NCI-H1436 (cell line): ENCODE measurements around the gene EBP.
"Not testable (repeated sequence)": the region's sequence is repeated elsewhere in the genome, so short reads cannot be mapped to it uniquely, and the experiment has no call there.

Experiments used
- DNase-seq: peaks from one replicate; lab custom pipeline; 2025; lab: John Stamatoyannopoulos, UW

The EBP gene

DNA sequence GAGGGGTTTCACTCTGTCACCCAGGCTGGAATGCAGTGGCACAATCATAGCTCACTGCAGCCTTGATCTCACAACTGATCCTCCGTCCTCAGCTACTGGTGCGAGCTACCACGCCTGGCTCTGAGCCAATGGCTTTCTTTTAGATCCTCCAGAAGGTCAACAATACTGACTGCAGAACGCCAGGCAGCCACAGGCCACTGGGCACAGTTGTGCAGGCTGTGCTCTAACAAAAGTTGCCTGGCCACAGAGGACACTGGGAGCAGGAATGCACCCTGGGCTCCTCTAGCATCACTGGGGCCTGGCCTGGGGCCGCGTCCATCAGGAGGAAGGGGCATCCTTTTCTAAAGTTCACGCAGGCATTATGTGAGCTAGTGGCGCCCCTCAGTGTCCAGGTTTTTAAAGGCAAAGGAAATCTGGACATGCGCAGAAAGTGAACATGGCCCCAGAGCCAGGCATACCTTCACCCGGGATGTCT is 27.7 kb upstream of the EBP start:
- DNase-seq: no peak

DNA sequence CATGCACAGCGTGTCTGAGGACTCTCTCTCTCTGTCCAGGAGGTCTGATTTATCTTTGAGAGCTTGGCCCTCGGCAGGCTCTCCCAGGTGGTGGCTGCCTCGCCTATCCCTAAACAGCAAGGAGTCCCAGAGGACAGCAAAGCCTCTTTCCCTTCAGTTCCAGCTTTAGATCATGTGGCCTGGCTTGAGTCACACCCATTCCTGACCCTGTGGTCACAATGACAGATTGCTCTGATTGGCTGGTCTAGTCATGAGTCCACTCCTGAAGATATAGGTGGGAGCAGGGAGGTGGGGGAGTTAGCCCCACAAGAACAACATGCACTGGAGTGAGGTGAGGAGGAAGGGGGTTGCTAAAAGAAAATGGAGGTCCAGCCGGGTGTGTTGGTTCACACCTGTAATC is 24.9 kb upstream of the EBP start:
- DNase-seq: no peak

DNA sequence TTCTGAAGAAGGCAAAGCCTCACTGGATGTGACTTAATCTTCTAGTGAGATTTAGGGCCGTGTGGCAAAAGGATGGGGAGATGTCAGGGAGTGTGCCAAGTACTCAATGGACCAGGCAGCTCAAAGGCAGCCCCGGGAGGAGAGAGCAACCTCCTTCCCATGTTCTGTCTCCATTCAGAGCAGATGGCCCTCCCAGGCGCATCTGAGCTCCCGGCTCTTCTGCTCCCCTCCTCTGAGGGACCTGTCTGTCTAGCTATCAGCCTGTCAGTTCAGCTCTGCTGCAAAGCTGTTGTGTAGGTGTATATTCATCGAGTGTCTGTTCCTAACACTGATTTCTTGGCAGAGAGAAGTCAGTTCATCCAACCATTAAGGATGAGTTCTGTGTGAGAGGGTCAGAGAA is 23.7 kb upstream of the EBP start:
- DNase-seq: no peak

DNA sequence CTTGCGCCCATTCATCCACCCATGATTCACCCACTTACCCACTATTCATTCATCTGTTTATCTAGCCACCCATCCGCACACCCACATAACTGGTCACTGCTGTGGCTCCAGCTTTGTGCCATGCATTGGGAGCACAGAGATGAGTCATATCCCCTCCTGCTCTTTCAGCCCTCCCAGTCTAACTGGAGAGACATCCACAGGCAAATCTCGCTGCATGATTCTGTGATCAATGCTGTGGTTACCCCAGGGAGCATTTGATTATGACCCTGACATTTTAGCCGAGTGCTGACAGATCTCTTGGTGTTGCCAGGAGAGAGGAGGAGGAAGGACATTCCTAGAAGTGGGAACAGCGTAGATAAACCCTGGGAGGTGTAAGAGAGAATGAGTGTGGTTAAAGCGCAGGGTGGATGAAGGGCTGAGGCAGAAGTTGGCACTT is 23.2 kb upstream of the EBP start:
- DNase-seq: no peak

DNA sequence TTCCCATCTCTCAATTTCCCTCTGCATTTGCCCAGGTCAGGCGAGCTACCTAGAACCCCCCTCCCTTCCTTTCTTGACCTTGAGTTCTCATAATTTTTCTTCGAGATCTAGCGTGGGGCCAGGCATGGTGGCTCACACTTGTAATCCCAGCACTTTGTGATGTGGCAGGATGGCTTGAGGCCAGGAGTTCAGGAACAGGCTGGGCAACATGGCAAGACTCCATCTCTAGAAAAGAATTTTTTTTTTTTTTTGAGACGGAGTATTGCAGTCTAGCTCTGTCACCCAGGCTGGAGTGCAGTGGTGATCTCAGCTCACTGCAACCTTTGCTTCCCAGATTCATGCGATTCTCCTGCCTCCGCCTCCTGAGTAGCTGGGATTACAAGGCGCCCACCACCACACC is 17.3 kb upstream of the EBP start:
- DNase-seq: no peak

DNA sequence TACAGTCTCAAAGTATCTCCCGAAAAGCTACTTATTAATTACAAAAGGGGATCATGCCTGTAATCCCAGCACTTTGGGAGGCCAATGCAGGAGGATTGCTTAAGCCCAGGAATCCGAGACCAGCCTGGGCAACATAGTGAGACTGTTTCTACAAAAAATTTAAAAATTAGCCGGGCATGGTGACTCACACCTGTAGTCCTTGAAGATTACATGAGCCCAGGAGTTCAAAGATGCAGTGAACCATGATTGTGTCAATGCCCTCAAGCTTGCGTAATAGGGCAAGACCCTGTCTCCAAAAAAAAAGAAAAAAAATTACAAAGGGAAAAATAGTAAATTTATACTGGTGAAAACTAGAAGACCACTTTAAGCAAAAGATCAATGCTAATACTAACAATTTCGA is 16.1 kb upstream of the EBP start:
- DNase-seq: no peak

DNA sequence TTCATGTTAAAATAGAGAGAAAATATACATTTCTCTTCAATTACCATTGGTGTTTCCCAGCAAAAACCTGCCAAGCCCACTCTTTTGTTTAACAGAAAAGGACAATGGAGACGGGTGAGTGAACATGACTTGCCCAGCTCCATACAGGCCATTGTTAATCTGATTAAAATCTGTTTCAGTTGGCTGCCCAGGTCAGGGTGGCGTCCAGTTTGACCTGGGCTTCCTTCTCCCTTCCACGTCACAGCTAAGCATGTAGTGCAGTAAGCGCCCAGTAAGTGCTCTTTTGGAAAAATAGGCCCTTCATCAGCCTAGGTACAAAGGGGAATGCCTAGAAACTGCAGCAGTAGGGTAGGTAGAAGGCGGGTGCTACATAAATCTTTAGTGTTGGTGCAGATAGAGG is 14.4 kb upstream of the EBP start:
- DNase-seq: no peak

DNA sequence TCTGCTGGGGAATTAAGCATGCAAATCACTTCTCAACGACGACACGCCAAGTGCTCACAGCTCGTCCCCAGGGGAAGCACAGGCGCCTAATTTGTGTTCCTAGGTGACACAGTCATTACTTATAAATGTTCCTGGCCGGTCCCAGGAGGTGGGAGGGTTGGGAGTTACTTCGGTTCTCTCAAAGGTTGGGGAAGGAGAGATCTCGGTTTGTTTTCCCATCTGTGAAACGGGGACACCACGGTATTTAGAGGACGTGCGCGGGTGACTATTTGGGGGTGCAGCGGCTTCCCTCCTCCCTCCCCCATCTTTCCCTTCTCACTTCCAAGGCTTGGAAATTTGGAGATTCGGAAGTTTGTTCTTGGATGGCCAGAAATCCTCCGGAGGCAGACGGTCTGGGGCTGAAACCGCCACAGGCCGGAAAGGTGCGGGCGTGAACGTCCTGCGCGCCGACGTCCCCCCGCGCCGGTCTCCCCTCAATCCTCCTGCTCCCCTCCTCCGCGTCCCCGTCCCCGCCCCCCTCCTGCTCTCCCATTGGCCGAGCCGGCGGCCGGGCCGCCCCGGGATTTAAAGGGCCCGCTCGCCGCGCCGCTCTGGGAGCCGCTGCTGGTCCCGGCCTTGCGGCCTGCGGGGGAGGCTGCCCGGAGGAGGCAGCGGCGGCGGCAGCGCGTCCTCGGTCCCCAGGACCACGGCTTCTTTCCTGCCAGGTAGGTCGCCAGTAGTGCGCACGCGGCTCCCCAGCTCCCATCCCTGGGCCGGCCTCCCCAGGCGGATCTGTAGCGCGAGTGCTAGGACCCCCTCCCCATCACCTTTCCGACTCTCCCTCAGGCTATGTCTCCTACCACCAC is 13.0 kb upstream of the EBP start, which contains the start of gene PORCN:
Gene PORCN (plus strand): TSS at position 593 of the 845 bp plus-strand sequence. CDS start 829 bp downstream, outside the sequence.
- peak; percentile 76 for DNase-seq

DNA sequence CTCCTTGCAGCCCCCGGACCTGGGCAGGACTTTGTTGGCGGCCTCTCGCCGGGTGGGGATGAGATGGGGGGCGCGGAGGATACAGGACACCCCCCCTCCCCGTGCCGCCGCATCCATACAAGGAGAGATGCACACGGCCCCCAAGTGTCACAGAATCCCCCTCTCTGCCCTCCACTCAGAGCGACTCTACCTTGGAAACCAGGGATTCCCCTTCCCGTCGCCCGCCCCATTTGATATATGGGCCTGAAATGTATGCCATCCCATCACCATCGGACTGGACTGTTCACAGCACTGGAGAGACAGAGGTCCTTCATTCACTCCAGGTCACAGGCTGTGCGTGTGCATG is 12.4 kb upstream of the EBP start:
- no peak for DNase-seq

DNA sequence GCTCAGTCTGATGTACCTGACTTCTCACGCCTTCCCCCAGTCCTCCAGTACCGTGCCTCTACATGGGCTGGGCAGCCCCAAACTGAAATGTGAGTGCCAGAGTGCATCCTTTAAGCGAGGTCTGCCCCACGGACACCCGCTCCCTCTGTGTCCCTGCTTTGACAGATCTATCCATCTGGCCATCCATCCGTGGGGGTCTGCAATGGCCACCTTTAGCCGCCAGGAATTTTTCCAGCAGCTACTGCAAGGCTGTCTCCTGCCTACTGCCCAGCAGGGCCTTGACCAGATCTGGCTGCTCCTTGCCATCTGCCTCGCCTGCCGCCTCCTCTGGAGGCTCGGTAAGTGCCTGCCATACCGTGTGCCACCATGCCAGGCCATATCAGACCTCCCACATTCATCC is 12.0 kb upstream of the EBP start:
- no peak for DNase-seq

DNA sequence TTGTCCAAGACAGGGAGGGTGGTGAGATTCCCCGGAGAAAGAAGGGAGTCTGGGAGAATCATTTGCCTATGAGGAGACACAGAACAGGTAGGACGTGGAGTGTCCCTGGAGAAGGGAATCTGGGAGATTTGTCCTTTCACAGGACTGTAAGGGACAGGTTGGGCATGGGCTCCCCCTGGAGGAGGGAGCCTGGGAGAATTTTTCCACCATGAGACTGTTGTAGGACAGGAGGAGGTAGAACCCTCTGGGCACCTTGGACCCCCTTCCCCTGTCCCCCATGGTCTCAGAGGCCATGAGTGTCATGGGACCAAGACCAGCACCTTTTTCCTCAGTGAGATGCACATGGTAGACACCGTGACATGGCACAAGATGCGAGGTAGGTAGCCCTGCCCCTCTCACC is 10.0 kb upstream of the EBP start:
- DNase-seq: peak; percentile 1

DNA sequence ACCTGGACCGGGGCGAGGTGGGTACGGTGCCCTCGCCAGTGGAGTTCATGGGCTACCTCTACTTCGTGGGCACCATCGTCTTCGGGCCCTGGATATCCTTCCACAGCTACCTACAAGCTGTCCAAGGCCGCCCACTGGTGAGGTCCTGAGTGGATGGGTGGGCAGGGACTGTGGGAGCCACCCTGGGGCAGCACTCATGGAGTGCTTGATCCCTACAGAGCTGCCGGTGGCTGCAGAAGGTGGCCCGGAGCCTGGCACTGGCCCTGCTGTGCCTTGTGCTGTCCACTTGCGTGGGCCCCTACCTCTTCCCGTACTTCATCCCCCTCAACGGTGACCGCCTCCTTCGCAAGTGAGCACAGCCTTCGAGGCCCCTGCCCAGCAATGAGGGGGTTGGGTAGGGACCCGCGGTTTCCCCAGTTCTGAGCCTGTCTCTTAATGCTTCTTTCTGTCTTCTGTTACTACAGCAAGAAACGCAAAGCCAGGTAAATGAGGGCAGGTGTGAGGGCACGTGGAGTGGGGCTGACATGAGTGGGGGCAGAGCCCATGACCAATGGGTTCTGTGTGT is 9.2 kb upstream of the EBP start:
- DNase-seq: no peak

DNA sequence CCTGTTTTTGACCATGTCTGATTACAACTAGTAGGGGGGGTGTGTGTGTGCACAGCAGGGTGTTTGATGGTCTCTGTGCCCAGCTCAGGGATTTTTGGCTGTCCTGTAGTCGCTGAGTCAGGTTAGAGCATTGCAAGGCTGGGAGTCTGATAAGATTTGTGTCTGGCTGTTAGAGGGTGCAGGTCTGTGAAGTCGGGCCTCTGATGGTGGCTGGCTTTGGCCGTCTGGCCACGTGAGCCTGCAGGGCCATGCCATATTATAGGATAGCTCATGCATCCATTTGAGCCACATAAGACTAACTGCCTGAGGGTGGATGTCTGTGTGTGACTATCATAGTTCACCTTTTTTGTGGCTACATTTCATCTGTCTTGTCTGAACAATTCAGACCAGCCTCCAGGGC is 7.9 kb upstream of the EBP start:
- no peak for DNase-seq

DNA sequence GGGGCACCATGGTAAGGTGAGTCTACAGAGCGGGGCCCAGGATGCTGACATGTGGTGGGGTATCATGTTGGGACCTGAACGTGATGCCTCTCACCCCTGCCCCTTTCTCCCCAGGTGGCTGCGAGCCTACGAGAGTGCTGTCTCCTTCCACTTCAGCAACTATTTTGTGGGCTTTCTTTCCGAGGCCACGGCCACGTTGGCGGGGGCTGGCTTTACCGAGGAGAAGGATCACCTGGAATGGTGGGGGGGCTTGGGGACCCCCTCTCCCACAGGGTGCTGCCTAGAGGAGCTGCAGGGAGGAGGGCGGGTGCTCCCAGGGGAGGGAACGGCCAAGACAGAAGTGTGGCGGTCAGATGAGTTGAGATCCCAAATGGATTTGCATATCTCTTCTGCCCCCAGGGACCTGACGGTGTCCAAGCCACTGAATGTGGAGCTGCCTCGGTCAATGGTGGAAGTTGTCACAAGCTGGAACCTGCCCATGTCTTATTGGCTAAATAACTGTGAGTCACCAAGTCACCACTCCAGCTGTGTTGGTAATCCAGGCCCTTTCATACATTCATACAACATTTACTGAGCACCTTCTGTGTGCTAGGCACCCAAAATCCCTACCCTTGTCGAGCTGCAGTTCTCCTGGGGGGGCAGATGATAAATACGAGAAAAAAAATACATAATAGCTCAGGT is 7.3 kb upstream of the EBP start:
- DNase-seq: no peak

DNA sequence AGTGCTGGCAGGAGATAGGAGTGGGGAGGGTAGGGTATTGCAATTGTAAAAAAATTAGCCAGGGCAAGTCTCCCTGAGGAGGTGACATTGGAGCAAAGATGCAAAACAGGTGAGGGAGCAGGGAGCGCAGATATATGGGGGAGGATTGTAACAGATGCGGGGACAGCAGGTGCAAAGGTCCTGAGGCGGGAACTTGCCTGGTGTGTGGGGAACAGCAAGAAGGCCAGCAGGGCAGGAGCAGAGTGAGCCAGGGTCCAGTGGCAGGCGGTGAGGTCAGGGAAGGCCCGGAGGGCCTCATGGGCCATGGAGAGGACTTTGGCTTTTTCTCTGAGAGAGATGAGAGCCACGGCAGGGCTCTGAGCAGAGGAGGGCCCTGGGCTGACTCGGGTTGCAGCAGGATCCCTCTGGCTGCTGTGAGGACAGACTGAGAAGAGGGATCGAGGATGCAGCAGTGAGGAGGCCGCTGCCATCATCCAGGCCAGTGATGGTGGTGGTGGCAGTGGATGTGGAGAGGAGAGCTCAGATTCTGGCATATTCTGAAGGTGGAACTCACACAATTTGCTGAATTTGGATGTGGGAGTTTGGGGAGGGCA is 6.6 kb upstream of the EBP start:
- DNase-seq: no peak

DNA sequence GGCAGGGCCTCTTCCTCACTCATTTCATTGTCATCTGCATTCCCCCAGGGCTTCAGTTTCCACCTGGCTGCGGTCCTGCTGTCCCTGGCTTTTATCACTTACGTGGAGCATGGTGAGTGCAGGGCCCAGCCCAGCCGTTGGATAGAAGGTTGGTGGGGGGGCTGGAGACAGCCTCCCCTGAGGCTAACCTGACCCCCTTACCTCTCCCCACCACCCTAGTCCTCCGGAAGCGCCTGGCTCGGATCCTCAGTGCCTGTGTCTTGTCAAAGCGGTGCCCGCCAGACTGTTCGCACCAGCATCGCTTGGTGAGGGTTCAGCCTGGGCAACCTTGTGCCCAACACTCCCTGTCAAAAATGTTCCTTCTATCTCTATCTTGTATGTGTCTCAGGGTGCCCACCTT is 5.8 kb upstream of the EBP start:
- DNase-seq: no peak

DNA sequence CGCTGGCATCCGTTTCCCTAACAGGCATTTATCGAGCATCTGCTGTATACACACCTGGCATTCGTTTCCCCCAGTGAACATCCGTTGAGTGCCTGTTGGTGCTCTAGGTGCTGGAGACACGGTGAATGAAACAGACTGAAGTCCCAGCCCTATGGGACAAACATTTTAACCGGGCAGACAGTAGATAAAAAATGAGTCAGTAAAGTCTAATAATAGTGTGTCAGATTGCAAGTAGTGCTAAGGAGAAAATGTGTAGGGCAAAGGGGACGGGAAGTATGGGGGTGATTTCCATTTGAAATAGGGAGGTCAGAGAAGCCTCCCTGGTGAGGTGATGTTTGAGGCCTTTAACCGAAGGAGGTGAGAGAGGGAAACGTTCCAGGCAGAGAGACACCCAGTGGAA is 5.3 kb upstream of the EBP start:
- no peak for DNase-seq

DNA sequence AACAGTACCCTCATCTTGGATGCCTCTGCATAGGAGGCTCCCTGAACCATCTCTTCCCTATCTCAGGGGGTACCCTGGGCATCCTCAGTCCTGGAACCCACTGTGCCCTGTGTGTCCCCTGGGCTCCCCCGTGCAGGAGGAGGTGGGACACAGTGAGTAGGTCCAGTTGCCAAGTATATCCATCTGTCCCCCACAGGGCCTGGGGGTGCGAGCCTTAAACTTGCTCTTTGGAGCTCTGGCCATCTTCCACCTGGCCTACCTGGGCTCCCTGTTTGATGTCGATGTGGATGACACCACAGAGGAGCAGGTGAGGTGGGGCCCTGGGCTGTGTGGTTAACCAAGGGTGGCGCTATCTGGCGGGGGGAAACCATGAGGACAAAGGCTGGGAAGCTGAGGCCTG is 4.6 kb upstream of the EBP start:
- DNase-seq: no peak

DNA sequence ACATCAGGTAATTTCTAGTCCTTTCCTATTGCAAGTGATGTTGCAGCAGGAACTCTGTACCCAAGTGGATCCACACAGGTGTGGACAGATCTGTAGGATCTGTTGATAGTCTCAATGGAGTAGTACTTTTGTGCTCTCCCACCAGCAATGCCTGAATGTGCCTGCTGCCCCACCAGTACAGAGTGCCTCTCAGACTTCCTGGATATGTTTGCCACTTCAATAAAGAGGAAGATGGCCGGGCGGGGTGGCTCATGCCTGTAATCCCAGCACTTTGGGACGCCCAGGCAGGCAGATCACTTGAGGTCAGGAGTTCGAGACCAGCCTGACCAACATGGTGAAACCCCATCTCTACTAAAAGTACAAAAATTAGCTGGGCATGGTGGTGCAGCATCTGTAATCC is 2.1 kb upstream of the EBP start:
- not testable (repeated sequence) for DNase-seq

DNA sequence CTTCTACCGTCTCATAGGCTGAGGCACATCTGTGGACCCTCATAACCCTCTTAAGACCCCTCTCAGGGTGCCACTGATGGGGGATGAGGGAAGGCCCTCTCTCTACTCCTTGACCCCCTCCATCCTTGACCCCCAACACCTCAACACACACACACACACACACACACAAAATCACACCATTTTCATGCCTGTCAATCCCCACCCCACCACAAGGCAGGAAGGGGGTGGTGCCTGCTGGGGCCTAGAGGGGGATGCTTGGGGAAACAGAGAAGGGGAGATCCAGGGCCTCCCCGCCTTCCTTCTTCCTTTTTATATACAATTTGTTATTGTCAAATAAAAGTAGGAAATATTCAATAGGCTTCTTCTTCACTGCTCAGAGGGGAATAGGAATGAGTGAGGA is 1.2 kb upstream of the EBP start:
- no peak for DNase-seq

DNA sequence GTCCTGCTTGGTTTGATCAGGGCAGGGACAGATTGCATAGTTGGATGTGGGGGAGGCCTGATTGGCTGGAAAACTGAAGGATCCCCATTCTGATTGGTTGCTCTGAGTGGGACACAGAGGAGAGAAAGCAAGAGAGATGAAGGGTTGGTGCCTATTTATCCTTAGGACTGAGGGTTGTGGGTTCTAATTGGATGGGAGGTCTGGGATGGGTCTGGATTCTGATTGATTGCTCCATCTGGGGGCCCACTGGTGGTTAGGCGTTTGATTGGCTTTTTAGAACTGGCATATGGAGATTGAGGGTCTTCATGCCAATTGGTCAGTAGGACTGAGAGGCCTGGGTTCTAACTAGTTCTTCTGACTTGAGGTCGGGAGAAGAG is 644 bp upstream of the EBP start:
- no peak for DNase-seq

DNA sequence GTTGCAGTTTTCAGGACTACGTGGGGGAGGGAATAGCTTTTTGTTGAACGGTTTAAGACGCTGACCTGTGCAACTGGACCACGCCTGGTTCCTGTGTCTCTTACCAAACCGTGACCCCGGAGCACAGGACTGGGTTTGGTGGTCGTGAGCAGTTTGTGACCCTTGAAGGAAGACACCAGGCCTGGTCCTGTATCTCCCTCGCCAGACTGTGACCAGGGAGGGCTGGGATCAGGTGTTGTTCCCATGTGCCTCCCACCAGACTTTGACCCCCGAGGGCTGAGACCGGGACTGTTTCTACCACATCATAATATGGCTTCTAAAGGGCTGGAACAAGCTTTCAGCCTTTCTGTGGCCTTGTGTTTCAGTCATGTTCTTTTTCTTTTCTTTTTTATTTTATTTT is 683 bp downstream of the EBP start:
- no peak for DNase-seq

DNA sequence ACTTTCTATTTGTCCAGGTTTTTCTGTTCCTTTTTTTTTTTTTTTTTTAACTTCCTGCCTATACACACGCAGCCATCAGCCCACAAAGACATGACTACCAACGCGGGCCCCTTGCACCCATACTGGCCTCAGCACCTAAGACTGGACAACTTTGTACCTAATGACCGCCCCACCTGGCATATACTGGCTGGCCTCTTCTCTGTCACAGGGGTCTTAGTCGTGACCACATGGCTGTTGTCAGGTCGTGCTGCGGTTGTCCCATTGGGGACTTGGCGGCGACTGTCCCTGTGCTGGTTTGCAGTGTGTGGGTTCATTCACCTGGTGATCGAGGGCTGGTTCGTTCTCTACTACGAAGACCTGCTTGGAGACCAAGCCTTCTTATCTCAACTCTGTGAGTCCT is 2.1 kb downstream of the EBP start:
- DNase-seq: no peak
